HG02884 (cell line): Measurements from ENCODE around the gene TECPR2.
"Not testable (repeated sequence)": the region's sequence is repeated elsewhere in the genome, so short reads cannot be mapped to it uniquely, and the experiment has no call there.

Experiments used
- ATAC-seq: cut with Tn5 transposase; IDR thresholded peaks from one replicate; pipeline ENCODE4 v1.9.1; 2021; ENCODE audit warnings: mild to moderate bottlenecking, moderate library complexity; ENCODE audit not compliant: unreplicated experiment

Gene TECPR2

GRCh38 chr14:102333795-102334705, 28.7 kb upstream of the TECPR2 start:
- no peak for ATAC-seq

- ATAC-seq, result no peak
Measured at GRCh38 chr14:102335163-102335562, 27.6 kb upstream of the TECPR2 start.

GRCh38 chr14:102338724-102339123, 24.0 kb upstream of the TECPR2 start:
- ATAC-seq, result no peak

- no peak for ATAC-seq
Measured at GRCh38 chr14:102341566-102341965, 21.2 kb upstream of the TECPR2 start.

- no peak for ATAC-seq
Measured at GRCh38 chr14:102342238-102342637, 20.5 kb upstream of the TECPR2 start.

GRCh38 chr14:102344084-102344483, 18.7 kb upstream of the TECPR2 start:
- ATAC-seq, result no peak

GRCh38 chr14:102344485-102344884, 18.3 kb upstream of the TECPR2 start:
- ATAC-seq, result no peak

GRCh38 chr14:102345232-102345631, 17.5 kb upstream of the TECPR2 start:
- no peak for ATAC-seq

- no peak for ATAC-seq
Measured at GRCh38 chr14:102346645-102347044, 16.1 kb upstream of the TECPR2 start.

GRCh38 chr14:102348376-102348775, 14.4 kb upstream of the TECPR2 start:
- no peak for ATAC-seq

- ATAC-seq, result no peak
Measured at GRCh38 chr14:102351023-102351422, 11.7 kb upstream of the TECPR2 start.

- not testable (repeated sequence) for ATAC-seq
Measured at GRCh38 chr14:102351593-102351992, 11.1 kb upstream of the TECPR2 start.

- no peak for ATAC-seq
Measured at GRCh38 chr14:102352213-102352612, 10.5 kb upstream of the TECPR2 start.

GRCh38 chr14:102353126-102353619, 9.6 kb upstream of the TECPR2 start:
- no peak for ATAC-seq

GRCh38 chr14:102356280-102356679, 6.5 kb upstream of the TECPR2 start:
- ATAC-seq, result no peak

GRCh38 chr14:102359341-102359740, 3.4 kb upstream of the TECPR2 start:
- ATAC-seq, result no peak

GRCh38 chr14:102360388-102360787, 2.4 kb upstream of the TECPR2 start:
- ATAC-seq, result no peak

GRCh38 chr14:102362084-102362483, 657 bp upstream of the TECPR2 start:
- no peak for ATAC-seq

- peak; percentile 17 for ATAC-seq
Measured at GRCh38 chr14:102363182-102363943, 622 bp downstream of the TECPR2 start.

- no peak for ATAC-seq
Measured at GRCh38 chr14:102370305-102370809, 7.6 kb downstream of the TECPR2 start.

GRCh38 chr14:102371361-102371760, 8.6 kb downstream of the TECPR2 start:
- no peak for ATAC-seq

- ATAC-seq, result no peak
Measured at GRCh38 chr14:102373110-102373509, 10.4 kb downstream of the TECPR2 start.
